HG02943 (cell line): ENCODE data around the gene GALNT17.

ENCODE experiments used
- ATAC-seq: cut with Tn5 transposase; IDR thresholded peaks from one replicate; pipeline ENCODE4 v1.9.1; 2021; ENCODE audit warnings: mild to moderate bottlenecking, low read depth, moderate library complexity; ENCODE audit not compliant: unreplicated experiment

The GALNT17 gene

DNA sequence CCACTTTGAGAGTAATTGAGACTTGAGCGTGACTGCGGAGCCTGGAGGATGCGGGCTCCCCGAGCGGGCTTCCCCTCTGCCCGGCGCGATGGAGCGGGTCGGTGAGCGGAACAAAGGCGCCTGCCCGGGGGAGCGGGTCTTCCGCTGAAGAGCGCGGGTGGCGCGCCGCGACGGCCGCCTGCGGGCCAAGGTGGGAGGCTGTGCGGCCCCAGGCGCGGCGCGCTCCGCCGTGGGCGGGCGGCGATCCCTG, at the start of gene GALNT17:
Gene GALNT17 (plus strand): TSS at position 18 of the 250 bp plus-strand sequence.
- no peak for ATAC-seq

DNA sequence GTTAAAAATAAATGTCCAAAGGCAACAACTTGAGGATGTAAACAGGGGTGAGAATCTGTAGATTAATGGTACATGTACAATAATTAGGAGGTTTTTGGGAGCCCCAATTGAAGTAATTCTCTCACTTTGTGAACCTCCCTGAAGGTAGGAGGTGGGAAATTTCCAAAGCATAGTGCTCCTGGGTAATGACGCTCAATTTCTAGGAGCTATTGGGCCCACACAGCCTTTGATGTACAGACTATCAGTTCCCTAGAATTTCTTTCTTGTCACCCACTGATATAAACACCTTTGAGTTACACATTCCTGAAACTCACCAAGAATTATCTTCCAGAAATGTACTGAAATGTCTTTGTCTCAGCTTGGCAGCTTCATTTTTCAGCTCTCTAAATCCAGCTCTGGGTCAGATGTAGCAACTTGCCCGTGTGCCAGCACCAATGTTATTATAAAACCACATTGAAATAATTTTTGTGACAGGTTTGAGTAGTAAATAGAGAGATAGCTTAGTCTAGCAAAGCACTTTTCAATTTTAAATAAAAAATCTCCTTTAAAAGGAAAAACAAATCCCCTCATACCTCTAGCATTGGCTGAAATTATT, 36.6 kb upstream of the GALNT17 start:
- no peak for ATAC-seq

DNA sequence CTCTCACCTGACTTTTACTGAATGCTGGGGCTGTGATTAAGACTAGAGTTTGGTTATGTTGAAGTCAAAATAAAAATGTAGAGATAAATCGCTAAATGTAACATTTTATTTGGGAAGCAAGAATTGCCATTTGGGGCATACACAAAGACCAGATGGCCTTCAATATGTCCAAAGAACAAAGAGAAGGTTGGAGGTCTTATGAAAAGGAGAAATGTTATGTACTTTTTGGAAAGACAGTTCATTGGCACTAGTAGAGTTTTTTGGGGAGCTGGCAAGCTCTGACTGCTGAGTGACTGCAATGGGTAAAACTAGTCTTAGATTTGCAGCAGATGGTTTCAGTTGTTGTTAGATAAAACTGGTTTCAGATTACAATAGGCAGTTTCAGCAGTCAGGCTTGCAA, 35.6 kb upstream of the GALNT17 start:
- ATAC-seq = no peak

DNA sequence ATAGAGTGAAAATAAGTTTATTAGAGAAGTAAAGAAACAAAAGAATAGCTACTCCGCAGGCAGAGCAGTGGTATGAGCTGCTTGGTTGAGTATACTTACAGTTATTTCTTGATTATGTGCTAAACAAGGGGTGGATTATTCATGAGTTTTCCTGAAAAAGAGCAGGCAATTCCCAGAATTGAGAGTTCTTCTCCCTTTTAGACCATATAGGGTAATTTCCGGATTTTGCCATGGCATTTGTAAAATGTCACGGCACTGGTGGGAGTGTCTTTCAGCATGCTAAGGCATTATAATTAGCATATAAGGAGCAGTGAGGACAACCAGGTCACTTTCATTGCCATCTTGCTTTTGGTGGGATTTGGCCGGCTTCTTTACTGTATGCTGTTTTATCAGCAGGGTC, 25.7 kb upstream of the GALNT17 start:
- ATAC-seq = no peak

GRCh38 chr7:71112436-71112835, 19.5 kb upstream of the GALNT17 start:
- ATAC-seq = no peak

DNA sequence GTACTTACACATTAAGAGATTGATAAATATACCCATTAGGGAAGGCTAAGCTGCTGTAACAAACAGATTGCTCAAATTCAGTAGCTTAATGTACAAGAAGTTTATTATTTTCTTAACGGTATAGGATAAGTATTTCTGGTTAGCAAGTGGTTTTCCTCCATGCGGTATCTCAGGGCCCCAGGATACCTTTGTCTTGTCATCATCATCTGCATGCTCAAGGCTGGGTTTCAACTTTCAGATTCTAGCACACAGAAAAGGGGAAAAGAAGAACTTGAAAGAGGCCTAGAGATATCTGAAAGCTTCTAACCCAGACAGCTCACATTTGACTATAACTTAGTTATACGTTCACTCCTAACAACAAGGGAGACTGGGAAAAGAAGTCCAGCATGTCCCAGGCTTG, 11.8 kb upstream of the GALNT17 start:
- no peak for ATAC-seq

GRCh38 chr7:71129126-71129525, 2.8 kb upstream of the GALNT17 start:
- ATAC-seq = no peak

GRCh38 chr7:71130031-71130679, 1.8 kb upstream of the GALNT17 start:
- no peak for ATAC-seq

- no peak for ATAC-seq
These were observed 453 bp upstream of the GALNT17 start for GRCh38 chr7:71131256-71132126.

DNA sequence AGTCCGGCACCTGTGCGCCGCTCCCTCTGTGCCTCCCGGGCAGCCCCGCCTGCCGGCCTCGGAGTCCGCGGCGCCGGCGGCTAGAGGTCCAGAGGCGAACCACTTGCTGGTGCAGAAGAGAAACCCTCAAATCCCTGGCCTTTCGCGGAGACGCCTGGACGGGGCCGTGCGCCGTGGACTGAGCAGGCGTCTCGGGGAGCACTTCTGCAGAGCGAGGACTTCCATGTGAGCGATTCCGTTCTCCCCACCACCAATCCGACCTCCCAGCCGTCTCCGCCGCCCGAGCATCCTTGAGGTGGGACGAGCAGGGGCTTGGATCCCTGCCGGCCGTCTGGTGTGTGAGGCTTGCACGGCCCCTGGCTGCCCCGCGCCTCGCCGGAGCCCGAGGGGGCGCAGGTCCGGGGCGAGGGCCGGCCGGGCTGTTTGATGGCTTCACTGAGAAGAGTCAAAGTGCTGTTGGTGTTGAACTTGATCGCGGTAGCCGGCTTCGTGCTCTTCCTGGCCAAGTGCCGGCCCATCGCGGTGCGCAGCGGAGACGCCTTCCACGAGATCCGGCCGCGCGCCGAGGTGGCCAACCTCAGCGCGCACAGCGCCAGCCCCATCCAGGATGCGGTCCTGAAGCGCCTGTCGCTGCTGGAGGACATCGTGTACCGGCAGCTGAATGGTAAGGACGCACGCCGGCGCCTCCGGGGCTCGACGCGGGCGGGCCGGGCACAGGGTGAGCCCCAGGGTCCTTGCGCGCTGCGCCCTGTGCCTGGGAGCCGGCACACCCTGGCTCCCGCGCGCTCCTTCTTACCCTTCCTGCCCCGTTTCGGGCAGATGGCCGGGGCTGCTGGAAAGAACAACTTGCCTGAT, 660 bp downstream of the GALNT17 start:
- no peak for ATAC-seq

DNA sequence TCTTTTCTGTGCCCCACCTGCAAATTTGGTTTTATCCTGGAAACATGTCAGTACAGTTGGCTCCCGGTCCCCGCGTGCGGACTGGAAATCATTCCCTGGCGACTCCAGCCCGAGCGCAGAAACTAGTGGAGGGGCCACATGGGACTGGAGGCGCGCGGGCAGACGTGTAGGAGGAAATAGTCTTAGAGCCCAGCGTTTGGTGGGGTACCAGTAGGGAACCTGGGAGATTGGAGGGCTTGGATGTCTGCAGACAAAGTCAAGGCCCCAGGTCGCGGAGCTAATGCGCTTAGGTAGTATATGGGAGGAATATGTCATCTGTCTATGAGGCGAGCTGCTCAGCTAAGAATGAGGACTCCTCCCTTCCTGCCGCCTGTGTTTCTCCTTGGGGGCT, 1.3 kb downstream of the GALNT17 start:
- ATAC-seq = no peak

- ATAC-seq = no peak
These were observed 1.9 kb downstream of the GALNT17 start for GRCh38 chr7:71133856-71134255.

GRCh38 chr7:71135116-71135515, 3.2 kb downstream of the GALNT17 start:
- no peak for ATAC-seq

DNA sequence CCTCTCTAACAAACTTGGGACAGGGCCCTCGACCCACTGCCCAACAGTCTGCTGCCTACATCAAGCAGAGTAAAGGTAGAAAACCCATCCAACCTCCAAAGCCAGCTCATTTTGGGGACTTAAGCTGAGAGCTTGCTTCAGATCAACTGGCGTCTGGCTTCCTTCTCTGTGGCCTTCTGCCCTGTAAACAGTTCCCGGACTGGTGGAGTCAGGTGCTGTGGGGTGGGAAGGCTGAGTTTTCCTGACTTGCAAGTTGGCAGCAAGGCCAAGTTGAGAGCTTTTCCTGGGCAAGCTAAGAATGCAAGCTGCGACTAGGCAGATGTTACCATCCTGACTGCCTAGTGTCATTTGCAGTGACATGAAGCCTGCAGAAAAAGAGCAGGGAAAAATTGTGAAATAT, 3.7 kb downstream of the GALNT17 start:
- ATAC-seq = no peak

DNA sequence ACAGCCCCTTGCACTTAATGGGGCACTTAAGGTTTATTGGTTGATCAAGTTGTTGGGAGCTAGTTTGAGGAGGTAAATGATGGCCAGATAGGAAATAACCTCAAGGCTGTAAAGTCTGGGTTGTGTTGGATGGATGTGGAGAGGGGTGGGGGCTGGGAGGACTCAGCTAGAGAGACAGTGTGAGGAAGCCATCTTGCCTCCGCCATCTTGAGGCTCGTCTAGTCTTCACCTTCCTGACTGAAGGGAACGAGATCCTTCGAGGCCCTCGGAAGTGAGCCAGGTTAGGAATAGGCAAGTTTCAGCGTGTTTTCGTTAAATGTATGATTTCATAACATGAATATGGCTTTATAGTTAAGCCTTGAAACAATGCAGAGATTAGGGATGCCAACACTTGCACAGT, 5.5 kb downstream of the GALNT17 start:
- ATAC-seq = no peak

GRCh38 chr7:71140264-71140663, 8.3 kb downstream of the GALNT17 start:
- ATAC-seq = no peak

DNA sequence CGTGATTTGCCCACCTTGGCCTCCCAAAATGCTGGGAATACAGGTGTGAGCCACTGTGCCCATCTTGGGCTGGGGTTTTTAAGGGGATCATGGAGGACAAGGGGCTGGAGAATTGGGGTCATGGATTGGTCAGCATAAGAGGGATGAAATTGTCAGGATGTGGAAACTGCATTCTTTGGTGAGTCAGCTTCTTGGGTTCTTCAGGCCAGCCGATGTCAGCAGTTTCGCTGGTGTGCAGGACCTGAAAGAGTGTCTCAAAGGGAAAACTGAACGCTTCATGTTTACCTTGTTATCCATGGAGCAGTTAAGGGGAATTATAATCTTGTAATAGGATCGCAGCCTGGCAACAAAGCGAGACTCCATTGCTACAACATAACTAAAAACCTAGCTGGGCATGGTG, 13.0 kb downstream of the GALNT17 start:
- no peak for ATAC-seq

DNA sequence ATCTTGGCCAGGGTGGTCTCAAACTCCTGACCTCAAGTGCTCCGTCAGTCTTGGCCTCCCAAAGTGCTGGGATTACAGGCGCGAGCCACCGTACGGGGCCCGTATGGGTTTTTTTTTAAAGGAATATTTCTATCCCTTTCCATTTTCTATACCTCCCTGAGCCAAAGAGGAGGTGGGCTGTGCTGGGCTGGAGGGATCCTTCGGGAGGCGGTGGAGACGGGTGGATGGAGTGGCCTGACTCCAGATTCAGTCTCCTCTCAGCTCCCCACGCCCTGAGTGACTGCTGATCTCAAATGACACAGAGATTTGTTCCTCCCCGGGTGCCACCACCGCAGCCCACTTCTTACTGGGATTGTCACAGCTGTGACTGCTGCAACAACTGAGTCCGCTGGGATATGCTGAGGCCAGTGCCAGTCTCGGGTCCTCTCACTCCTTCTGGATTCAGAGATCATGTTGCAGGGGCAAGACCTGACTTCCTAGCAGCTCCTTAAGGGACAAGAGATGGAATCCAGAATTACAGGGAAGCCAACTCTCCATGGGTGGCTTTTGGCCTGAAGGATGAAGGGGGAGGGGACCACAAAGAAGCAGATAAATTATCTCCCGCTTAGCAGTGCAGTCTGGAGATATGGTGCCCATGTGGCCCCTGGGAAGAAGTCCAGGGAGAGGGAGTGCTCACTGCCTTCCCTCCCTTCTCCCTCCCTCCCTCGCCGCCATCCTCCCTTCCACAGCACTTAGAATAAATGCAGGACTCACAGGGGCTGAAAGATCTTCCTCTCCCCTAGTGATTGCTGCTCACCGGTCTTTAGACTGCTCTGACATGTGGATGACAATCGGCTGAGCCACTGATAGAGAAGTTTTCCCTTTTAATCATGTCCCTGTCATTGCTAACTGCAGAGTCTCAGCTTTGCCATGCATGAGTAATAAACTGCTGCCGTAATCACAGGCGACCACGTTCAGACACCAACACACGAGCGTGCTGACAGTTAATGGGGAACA, 14.3 kb downstream of the GALNT17 start:
- no peak for ATAC-seq

GRCh38 chr7:71148098-71148497, 16.2 kb downstream of the GALNT17 start:
- no peak for ATAC-seq

DNA sequence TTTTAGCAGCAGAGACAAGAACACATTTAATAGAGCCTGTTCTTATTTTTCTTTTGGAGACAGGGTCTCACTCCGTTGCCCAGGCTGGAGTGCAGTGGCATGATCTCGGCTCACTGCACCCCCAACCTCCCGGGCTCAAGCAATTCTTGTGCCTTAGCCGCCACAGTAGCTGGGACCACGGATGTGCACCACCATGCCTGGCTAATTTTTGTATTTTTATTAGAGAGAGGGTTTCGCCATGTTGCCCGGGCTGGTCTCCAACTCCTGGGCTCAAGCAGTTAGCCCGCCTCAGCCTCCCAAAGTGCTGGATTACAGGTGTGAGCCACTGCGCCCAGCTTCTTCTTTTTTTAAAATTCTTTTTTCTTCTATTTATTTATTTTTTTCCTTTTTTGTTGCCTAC, 23.3 kb downstream of the GALNT17 start:
- no peak for ATAC-seq
